SK-N-SH (cell line): ENCODE results near the gene C1orf174. TPM values are rescaled to one million over a fixed set of nuclear protein-coding genes. Genes with fewer than 3 reads are reported as not detected.

Experiments used
- CTCF ChIA-PET: fragments of 300-600, 350-600 bp; formaldehyde crosslinking; extraction: SDS; loops from one replicate; lab custom pipeline; 2021; lab: Yijun Ruan, JAX
- POLR2A ChIA-PET: fragments of 350-600 bp; sonication (Branson Sonifier 250); formaldehyde crosslinking; extraction: SDS; loops from one replicate; lab custom pipeline; 2020; ENCODE audit warnings: antibody characterized with exemption, inconsistent platforms; lab: Yijun Ruan, JAX
- DNase-seq: peaks from one replicate; pipeline ENCODE4 v3.0.0; 2012
- H2AFZ ChIP-seq: fragments of 200-600 bp; sonication (generic); 2 replicates; pipeline ENCODE4 v1.8.1; 2016; ENCODE audit warnings: antibody characterized with exemption, mild to moderate bottlenecking, low read depth
- H3F3A ChIP-seq: fragments of 200-600 bp; sonication (generic); replicated peaks from 2 replicates; pipeline ENCODE3; 2016; ENCODE audit warnings: antibody characterized with exemption, mild to moderate bottlenecking; ENCODE audit not compliant: insufficient read depth
- H3K27ac ChIP-seq, 2 experiments: fragments of 200-500 bp in 1 of 2; fragments of 200-600 bp in 1 of 2; sonication (Bioruptor generic) in 1 of 2; sonication (generic), shearing (Covaris generic) in 1 of 2; 2 replicates each; pipeline versions ENCODE4 v1.5.1 to v1.6.1; 2014 to 2016; ENCODE audit warnings: low read depth in 2 of 2, inconsistent platforms in 1 of 2, low read length in 1 of 2, mild to moderate bottlenecking in 1 of 2, mixed read lengths in 1 of 2
- H3K27me3 ChIP-seq: fragments of 200-600 bp; sonication (generic), shearing (Covaris generic); 2 replicates; pipeline ENCODE4 v1.6.1; 2016; ENCODE audit warnings: mixed run types; ENCODE audit not compliant: insufficient read depth
- H3K36me3 ChIP-seq, 2 experiments: fragments of 200-500 bp in 1 of 2; fragments of 200-600 bp in 1 of 2; sonication (Bioruptor generic) in 1 of 2; sonication (generic) in 1 of 2; replicated peaks in 1 of 2; 2 replicates each; pipeline versions ENCODE3 to v1.5.1; 2014 to 2016; ENCODE audit warnings: low read length in 1 of 2, mild to moderate bottlenecking in 1 of 2; ENCODE audit not compliant: insufficient read depth in 2 of 2, control insufficient read depth in 1 of 2
- H3K4me1 ChIP-seq, 2 experiments: fragments of 200-500 bp in 1 of 2; fragments of 200-600 bp in 1 of 2; sonication (Bioruptor generic) in 1 of 2; sonication (generic), shearing (Covaris generic) in 1 of 2; 2 replicates each; pipeline versions ENCODE4 v1.5.1 to v1.6.1; 2014 to 2016; ENCODE audit warnings: low read depth in 1 of 2, low read length in 1 of 2, mixed run types in 1 of 2; ENCODE audit not compliant: insufficient read depth in 2 of 2, control insufficient read depth in 1 of 2
- H3K4me2 ChIP-seq: fragments of 200-600 bp; sonication (generic), shearing (Covaris generic); 2 replicates; pipeline ENCODE4 v1.6.1; 2017; ENCODE audit warnings: mixed run types
- H3K4me3 ChIP-seq, 2 experiments: fragments of 200-500 bp in 1 of 2; fragments of 200-600 bp in 1 of 2; sonication (Bioruptor generic) in 1 of 2; sonication (generic), shearing (Covaris generic) in 1 of 2; 2 replicates each; pipeline versions ENCODE4 v1.5.1 to v1.8.1; 2014 to 2016; ENCODE audit warnings: low read depth in 2 of 2, inconsistent platforms in 1 of 2, low read length in 1 of 2, mild to moderate bottlenecking in 1 of 2, mixed read lengths in 1 of 2, moderate library complexity in 1 of 2
- H3K79me2 ChIP-seq: fragments of 200-600 bp; sonication (generic); 2 replicates; pipeline ENCODE4 v1.8.1; 2017; ENCODE audit warnings: mild to moderate bottlenecking; ENCODE audit not compliant: insufficient read depth
- H3K9ac ChIP-seq: fragments of 200-600 bp; sonication (generic); 2 replicates; pipeline ENCODE4 v1.6.1; 2017; ENCODE audit warnings: mixed run types
- H3K9me2 ChIP-seq: fragments of 200-600 bp; sonication (generic); 2 replicates; pipeline ENCODE4 v1.6.1; 2017; ENCODE audit warnings: mixed run types
- H3K9me3 ChIP-seq: fragments of 200-600 bp; sonication (generic); 2 replicates; pipeline ENCODE4 v1.6.1; 2017; ENCODE audit warnings: mixed run types, mild to moderate bottlenecking, moderate library complexity
- H4K20me1 ChIP-seq: fragments of 200-600 bp; sonication (generic); 2 replicates; pipeline ENCODE4 v1.6.1; 2017; ENCODE audit warnings: mild to moderate bottlenecking, mixed run types; ENCODE audit not compliant: insufficient read depth
- CHD2 ChIP-seq: fragments of 150-350 bp; IDR thresholded peaks from 2 replicates; pipeline ENCODE4 v1.6.1; 2018; ENCODE audit warnings: low read length; ENCODE audit not compliant: partially characterized antibody
- CTCF ChIP-seq: fragments of 200-600 bp; sonication (generic); IDR thresholded peaks from 2 replicates; pipeline ENCODE4 v1.6.1; 2017; ENCODE audit warnings: antibody characterized with exemption, mild to moderate bottlenecking, moderate library complexity
- ELF1 ChIP-seq: IDR thresholded peaks from 2 replicates; pipeline ENCODE4 v1.4.0; 2012
- EP300 ChIP-seq, 2 experiments: IDR thresholded peaks; 2 replicates each; pipeline versions ENCODE4 v1.4.0 to v1.6.1; 2012; ENCODE audit warnings: borderline replicate concordance in 1 of 2, low read depth in 1 of 2, low read length in 1 of 2
- EZH2phosphoT487 ChIP-seq: fragments of 200-600 bp; sonication (generic); IDR thresholded peaks from 2 replicates; pipeline ENCODE4 v1.6.1; 2017; ENCODE audit warnings: low read depth, mixed run types, mild to moderate bottlenecking, antibody characterized with exemption, moderate library complexity, borderline replicate concordance
- FOXJ3 ChIP-seq: sonication (generic); formaldehyde crosslinking; IDR thresholded peaks from 2 replicates; pipeline ENCODE4 v1.5.1; 2020; ENCODE audit warnings: mild to moderate bottlenecking, missing genetic modification reagents
- FOXM1 ChIP-seq: IDR thresholded peaks from 2 replicates; pipeline ENCODE4 v1.4.0; 2012; ENCODE audit warnings: low read depth, mild to moderate bottlenecking
- GATA2 ChIP-seq: sonication (generic); formaldehyde crosslinking; IDR thresholded peaks from 2 replicates; pipeline ENCODE4 v1.5.0; 2020; ENCODE audit warnings: mild to moderate bottlenecking, missing genetic modification reagents
- JUND ChIP-seq: IDR thresholded peaks from 2 replicates; pipeline ENCODE4 v1.4.0; 2012
- MEF2A ChIP-seq: IDR thresholded peaks from 2 replicates; pipeline ENCODE4 v1.4.0; 2012; ENCODE audit warnings: low read depth, borderline replicate concordance
- MXI1 ChIP-seq: IDR thresholded peaks from 2 replicates; pipeline ENCODE4 v1.6.1; 2012; ENCODE audit warnings: mild to moderate bottlenecking, low read depth, low read length, improper control_type of control experiment
- NRF1 ChIP-seq: IDR thresholded peaks from 2 replicates; pipeline ENCODE4 v1.6.1; 2012; ENCODE audit warnings: low read depth, mild to moderate bottlenecking, low read length
- PBX3 ChIP-seq: IDR thresholded peaks from 2 replicates; pipeline ENCODE4; 2012
- POLR2AphosphoS5 ChIP-seq: IDR thresholded peaks from 2 replicates; pipeline ENCODE4 v1.6.1; 2012; ENCODE audit warnings: low read depth, low read length
- RCOR1 ChIP-seq: fragments of 150-350 bp; IDR thresholded peaks from 2 replicates; pipeline ENCODE4 v1.6.1; 2017; ENCODE audit warnings: antibody characterized with exemption, low read length
- RFX5 ChIP-seq: IDR thresholded peaks from 2 replicates; pipeline ENCODE4 v1.6.1; 2012; ENCODE audit warnings: mild to moderate bottlenecking, improper control_type of control experiment, low read length
- SIN3A ChIP-seq: IDR thresholded peaks from 2 replicates; pipeline ENCODE4 v1.6.1; 2012; ENCODE audit warnings: low read depth, mild to moderate bottlenecking, low read length, moderate library complexity, borderline replicate concordance
- TCF12 ChIP-seq: IDR thresholded peaks from 2 replicates; pipeline ENCODE4 v1.4.0; 2012
- TEAD4 ChIP-seq: IDR thresholded peaks from 2 replicates; pipeline ENCODE4 v1.4.0; 2012; ENCODE audit warnings: mild to moderate bottlenecking, borderline replicate concordance; ENCODE audit not compliant: insufficient read depth
- USF1 ChIP-seq: IDR thresholded peaks from 2 replicates; pipeline ENCODE4 v1.4.0; 2012; ENCODE audit warnings: low read depth, borderline replicate concordance
- YY1 ChIP-seq: IDR thresholded peaks from 2 replicates; pipeline ENCODE4 v1.4.0; 2012; ENCODE audit warnings: low read depth, mild to moderate bottlenecking
- WGBS: methylation state at CpG from one replicate; pipeline ENCODE4 v1.1.6; 2017; ENCODE audit warnings: low lambda C conversion rate; 5-methylcytosine and 5-hydroxymethylcytosine counted together
- polyA plus RNA-seq, 3 experiments: library from polyadenylated mRNA; depleted of rRNA; stranded (reverse); fragments of >200 nt; gene quantifications; 2 replicates each; pipeline ENCODE4 v1.2.3, GENCODE V29; 2012

The C1orf174 gene
- polyA plus RNA-seq, 1 of the 3 experiments (the other 2 are of a cell fraction), result 21.4 TPM

GRCh38 chr1:3904006-3904842 lies 4.2 kb upstream of the C1orf174 start:
- peaks cover 0 to 16% of the 10 kb centered on the region in 2 experiments; a peak in 1 of 4 replicates for H3K4me1 ChIP-seq

GRCh38 chr1:3903141-3904005 lies 3.3 kb upstream of the C1orf174 start:
- 79% methylated on average over 14 of the region's 16 CpGs for WGBS
- H3K4me3 ChIP-seq, result no peak overlapping the region
- H2AFZ ChIP-seq, result no peak overlapping the region
- peaks cover 0 to 7% of the 10 kb centered on the region in 2 experiments for H3K36me3 ChIP-seq
- POLR2A ChIA-PET, result no interaction called here
- H3K9me2 ChIP-seq, result no peaks in the 10 kb centered on the region
- no peaks in the 10 kb centered on the region for H3K27me3 ChIP-seq
- no peak overlapping the region for H3K9ac ChIP-seq
- no peaks in the 10 kb centered on the region for H3F3A ChIP-seq
- H3K27ac ChIP-seq, result no peak overlapping the region; a peak in 1 of 4 replicates
- H3K79me2 ChIP-seq, result peaks cover 16% of the 10 kb centered on the region
- no peaks in the 10 kb centered on the region for H3K9me3 ChIP-seq
- DNase-seq, result no peak
- H3K4me2 ChIP-seq, result no peak overlapping the region
- no peaks in the 10 kb centered on the region for H4K20me1 ChIP-seq
- peaks cover 0 to 18% of the 10 kb centered on the region in 2 experiments; a peak in 1 of 4 replicates for H3K4me1 ChIP-seq
- CTCF ChIA-PET, result interaction anchor here (1.0 to 1.7 kb wide), 4 partner anchors 8 to 450 kb away, joined by 3 to 5 read pairs (median 3); no protein-coding TSS in a partner anchor
- TF ChIP-seq MXI1 (no peak), ELF1 (no peak), GATA2 (CRISPR knock-in tag) (no peak), USF1 (no peak), RCOR1 (no peak), TEAD4 (no peak), PBX3 (no peak), YY1 (no peak), TCF12 (no peak), EZH2phosphoT487 (no peak), NRF1 (no peak), FOXM1 (no peak)

More at GRCh38 chr1:3904006-3904842, 4.2 kb upstream of the C1orf174 start:
- Histone ChIP-seq H2AFZ (no peak overlapping the region), H3K9me3 (no peaks in the 10 kb centered on the region), H3K9me2 (no peaks in the 10 kb centered on the region), H3K79me2 (peaks cover 8% of the 10 kb centered on the region), H3K4me2 (no peak overlapping the region), H3K36me3 (no peaks in the 10 kb centered on the region), H3F3A (no peaks in the 10 kb centered on the region), H3K4me3 (no peak overlapping the region)
- DNase-seq, result no peak
- POLR2A ChIA-PET, result no interaction called here
- TF ChIP-seq FOXJ3 (CRISPR knock-in tag), result no peak
- no peak for TF ChIP-seq RFX5
- TF ChIP-seq ELF1, result no peak
- TF ChIP-seq CTCF, result no peak
- no peak for TF ChIP-seq MEF2A
- no peak for TF ChIP-seq JUND
- no peak for TF ChIP-seq POLR2AphosphoS5
- no peak for TF ChIP-seq SIN3A
- TF ChIP-seq CHD2, result no peak
- no peak for TF ChIP-seq EP300 (IDR thresholded peaks at IDR 0.05; ENCODE audit: borderline replicate concordance in 1 of 2, low read depth in 1 of 2, low read length in 1 of 2)
- TF ChIP-seq, all 33 proteins: peak for 0
- no peaks in the 10 kb centered on the region for H3K27me3 ChIP-seq
- 67% methylated on average over 13 of the region's 24 CpGs for WGBS
- CTCF ChIA-PET, result interaction anchor here (1.0 to 1.1 kb wide), 2 partner anchors 43 to 451 kb away, joined by 3 read pairs; no protein-coding TSS in a partner anchor
- no peak overlapping the region for H3K9ac ChIP-seq
- H4K20me1 ChIP-seq, result no peaks in the 10 kb centered on the region
- H3K27ac ChIP-seq, result no peak overlapping the region
